Non-pigmented ciliary epithelial cell (primary cell): ENCODE measurements around the gene TOP2B.

ENCODE experiments used
- DNase-seq: peaks from one replicate; pipeline ENCODE4 v3.0.0-alpha.2; 2010; ENCODE audit warnings: low read depth

Gene TOP2B

GRCh38 chr3:25581823-25582222 lies 82.9 kb downstream of the TOP2B start:
- no peak for DNase-seq

GRCh38 chr3:25581335-25581734 lies 83.4 kb downstream of the TOP2B start:
- no peak for DNase-seq

GRCh38 chr3:25580534-25580933 lies 84.2 kb downstream of the TOP2B start:
- DNase-seq = no peak

GRCh38 chr3:25578059-25578458 lies 86.6 kb downstream of the TOP2B start:
- no peak for DNase-seq

DNA sequence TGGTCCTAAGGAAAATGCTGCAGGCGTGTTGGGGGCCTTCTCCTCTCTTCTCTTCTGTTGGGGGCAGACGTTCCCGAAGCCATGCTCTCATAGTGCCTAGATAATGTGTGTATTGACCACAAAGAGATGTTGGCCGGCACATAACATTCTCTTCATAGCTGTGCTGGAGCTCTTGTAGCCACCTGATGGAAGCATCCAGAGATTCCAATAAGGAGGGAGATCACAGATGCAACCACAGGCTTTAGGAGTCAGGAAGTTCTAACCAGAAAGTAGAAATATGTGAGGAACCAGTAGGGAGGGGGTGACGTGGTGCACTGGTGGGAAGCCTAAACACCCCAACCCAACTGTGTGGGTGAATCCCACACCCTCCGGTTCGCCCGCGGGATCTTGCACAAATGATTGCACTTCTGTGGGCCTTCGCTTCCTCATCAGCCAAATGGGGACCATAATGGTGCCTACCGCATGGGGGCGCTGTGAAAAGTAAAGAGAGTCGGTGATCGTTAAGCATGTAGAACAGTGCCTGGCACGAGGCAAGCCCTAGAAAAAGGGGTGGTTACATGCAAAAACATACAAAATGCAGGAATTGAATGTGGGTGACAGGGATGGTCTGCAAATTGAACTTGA lies 87.8 kb downstream of the TOP2B start:
- no peak for DNase-seq

- no peak for DNase-seq
These were observed 88.6 kb downstream of the TOP2B start for GRCh38 chr3:25576146-25576545.

- no peak for DNase-seq
These were observed 89.7 kb downstream of the TOP2B start for GRCh38 chr3:25575001-25575400.

DNA sequence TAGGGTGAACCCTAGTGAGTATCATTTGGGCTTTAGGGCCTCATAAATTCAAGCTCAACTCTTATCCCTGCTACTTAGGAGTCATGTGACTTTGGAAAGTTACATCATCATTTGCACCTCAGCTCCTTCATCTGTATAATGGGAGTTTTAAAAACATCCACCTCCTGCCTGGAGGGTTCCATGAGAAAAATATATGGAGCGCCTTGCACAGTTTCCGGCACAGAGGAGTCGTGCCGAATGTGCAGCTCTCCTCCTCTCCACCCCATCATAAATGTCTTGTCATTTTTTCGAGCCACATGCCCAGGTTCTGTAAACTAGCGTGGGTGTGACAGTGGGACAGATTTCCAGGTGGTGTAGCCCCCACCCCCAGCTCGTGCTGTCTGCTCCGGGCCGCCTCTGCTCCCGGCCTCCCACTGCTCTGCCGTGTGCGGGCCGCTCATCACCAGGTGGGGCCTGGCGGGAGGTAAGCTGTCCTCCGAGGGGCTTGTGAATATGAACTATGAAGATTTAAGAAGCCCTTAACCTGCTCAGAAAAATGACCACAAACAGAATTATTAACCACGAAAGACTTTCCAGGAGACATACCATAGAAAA lies 90.4 kb downstream of the TOP2B start:
- no peak for DNase-seq

DNA sequence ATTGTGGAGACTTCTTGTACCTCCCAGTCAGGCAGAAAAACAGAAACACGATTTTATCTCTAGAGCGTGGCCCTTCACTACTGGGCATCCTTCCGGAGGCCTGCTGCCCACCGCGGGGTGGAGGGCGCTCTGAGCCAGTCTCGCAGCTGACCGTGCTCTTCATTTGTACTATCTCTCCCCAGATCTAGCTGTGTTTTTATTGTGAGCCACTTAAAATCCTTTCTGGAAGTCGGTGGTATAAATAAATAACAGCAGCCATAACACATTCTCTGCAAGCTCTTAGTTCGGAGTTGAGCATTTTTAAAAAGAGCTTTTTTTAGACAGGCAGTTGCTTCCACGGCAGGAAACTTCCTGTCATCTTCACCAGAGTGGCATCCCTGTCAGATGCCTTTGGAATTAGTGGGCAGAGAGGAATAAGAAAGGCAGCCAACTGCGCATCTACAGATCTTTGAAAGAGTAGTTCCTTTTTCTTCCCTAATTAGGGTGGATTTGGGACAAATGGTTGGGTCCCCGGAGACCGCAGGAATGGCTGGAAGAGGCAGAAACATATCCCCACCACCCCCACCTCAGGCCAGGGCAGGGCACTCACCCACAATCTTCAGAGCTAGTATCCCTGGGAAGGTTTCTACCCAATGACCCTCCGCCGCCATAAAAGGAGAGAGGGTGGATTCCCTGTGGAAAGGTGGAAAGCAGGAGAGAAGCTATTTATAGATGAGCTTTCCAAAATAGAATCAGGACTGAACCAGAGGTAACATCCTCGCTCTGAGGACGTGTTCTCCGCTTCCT lies 91.1 kb downstream of the TOP2B start:
- no peak for DNase-seq

GRCh38 chr3:25572919-25573385 lies 91.8 kb downstream of the TOP2B start:
- DNase-seq = no peak

DNA sequence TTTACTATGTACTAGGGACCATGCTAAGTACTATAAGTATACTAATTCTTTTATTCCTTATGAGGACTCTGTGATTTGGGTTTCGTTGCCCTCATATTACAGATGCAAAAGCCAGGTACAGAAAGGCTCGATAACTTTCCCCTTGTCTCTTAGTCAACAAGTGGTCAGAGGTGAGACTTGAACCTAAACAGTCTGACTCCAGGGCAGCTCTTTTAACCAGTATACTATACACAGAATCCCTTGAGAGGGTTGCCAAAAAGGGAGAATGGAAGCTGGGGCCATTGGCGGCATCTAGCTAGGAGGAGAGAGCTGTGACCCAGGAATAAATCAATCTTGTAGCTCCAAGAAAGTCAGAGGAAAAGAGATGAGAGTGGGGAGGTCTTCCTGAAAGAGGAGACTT lies 92.4 kb downstream of the TOP2B start:
- DNase-seq = no peak

GRCh38 chr3:25571285-25571684 lies 93.4 kb downstream of the TOP2B start:
- no peak for DNase-seq

GRCh38 chr3:25568525-25569078 lies 96.1 kb downstream of the TOP2B start:
- DNase-seq = no peak

- no peak for DNase-seq
These were observed 96.7 kb downstream of the TOP2B start for GRCh38 chr3:25567806-25568524.

GRCh38 chr3:25567388-25567787 lies 97.3 kb downstream of the TOP2B start:
- DNase-seq = no peak

- no peak for DNase-seq
These were observed 98.3 kb downstream of the TOP2B start for GRCh38 chr3:25566358-25566920.

- no peak for DNase-seq
These were observed 98.9 kb downstream of the TOP2B start for GRCh38 chr3:25565807-25566206.

DNA sequence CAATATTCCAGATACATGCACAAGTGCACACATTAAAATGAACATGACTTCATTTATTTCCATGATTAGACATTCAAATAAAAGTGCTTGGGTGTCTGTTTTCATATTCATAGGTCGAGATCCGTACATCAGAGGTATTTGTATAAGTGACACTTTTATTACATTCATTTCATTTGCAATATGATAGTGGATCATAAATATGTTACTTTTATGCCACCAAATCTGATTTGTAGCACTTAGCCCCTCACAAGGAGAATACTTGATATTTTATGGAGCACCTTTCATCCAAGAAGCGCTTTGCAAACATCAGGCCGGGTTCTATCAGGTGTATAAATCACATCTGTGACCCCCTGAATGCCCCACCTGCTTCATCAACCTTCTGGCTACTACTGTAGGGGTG lies 100.6 kb downstream of the TOP2B start:
- DNase-seq = no peak

DNA sequence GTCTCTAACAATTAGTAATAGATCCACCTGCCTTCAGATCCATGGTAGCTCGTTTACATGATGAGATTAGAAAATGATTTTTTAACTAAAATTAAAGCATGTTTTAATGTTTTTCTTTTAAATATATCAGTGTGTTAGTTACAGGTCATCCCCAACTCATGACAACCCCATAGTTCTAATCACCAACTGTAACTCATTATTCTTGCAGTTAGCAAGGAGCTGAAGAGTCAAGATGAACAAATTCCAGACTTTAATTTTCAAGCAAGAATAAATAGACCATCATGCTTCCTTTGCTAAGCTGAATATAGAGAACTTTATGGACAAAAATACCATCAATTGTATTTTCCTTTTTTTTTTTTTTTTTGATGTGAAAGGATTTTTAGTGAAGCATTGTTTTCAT lies 101.1 kb downstream of the TOP2B start:
- DNase-seq = no peak

GRCh38 chr3:25558796-25559195 lies 105.9 kb downstream of the TOP2B start:
- DNase-seq = no peak

GRCh38 chr3:25558121-25558520 lies 106.6 kb downstream of the TOP2B start:
- DNase-seq = no peak

- DNase-seq = no peak
These were observed 107.0 kb downstream of the TOP2B start for GRCh38 chr3:25557694-25558093.
